Ovary (tissue), 10 donors: ENCODE measurements around the gene MED19. TPM values are rescaled to one million over a fixed set of nuclear protein-coding genes. Genes with fewer than 3 reads are reported as not detected.

Experiments
- DNase-seq, 5 donors: peaks; one replicate each; pipeline ENCODE4 v3.0.0-alpha.2; 2019 to 2020
- H3K27ac ChIP-seq, 2 donors: fragments of 200-600 bp; one replicate each; pipeline versions ENCODE4 v1.5.1 to v1.8.0; 2019 to 2022
- H3K27me3 ChIP-seq: fragments of 200-600 bp; one replicate; pipeline ENCODE4 v1.8.0; 2022
- H3K36me3 ChIP-seq: fragments of 200-600 bp; sonication (generic); one replicate; pipeline ENCODE4 v1.5.1; 2019
- H3K4me1 ChIP-seq: one replicate; pipeline ENCODE4 v1.8.1; 2013; ENCODE audit warnings: mild to moderate bottlenecking, moderate library complexity; ENCODE audit not compliant: insufficient read depth
- H3K4me3 ChIP-seq: fragments of 200-600 bp; sonication (generic); one replicate; pipeline ENCODE4 v1.5.1; 2017
- H3K9me3 ChIP-seq, 2 donors: fragments of 200-600 bp in 1 of 2; sonication (generic) in 1 of 2; one replicate each; pipeline versions ENCODE4 v1.5.1 to v1.8.1; 2013 to 2019; ENCODE audit warnings: mild to moderate bottlenecking in 1 of 2, moderate library complexity in 1 of 2
- CTCF ChIP-seq, 3 donors: fragments of 450-650 bp in 2 of 3; fragments of 200-600 bp in 1 of 3; IDR thresholded peaks; one replicate each; pipeline versions ENCODE4 v1.5.1 to v1.8.0; 2016 to 2022; ENCODE audit warnings: antibody characterized with exemption in 3 of 3, mild to moderate bottlenecking in 1 of 3
- EP300 ChIP-seq: sonication (generic); formaldehyde crosslinking; IDR thresholded peaks from one replicate; pipeline ENCODE4 v1.6.1; 2017; ENCODE audit warnings: antibody characterized with exemption
- POLR2A ChIP-seq: fragments of 450-650 bp; IDR thresholded peaks from one replicate; pipeline ENCODE4 v1.6.1; 2017; ENCODE audit warnings: antibody characterized with exemption, mild to moderate bottlenecking, moderate library complexity
- WGBS, 3 donors: extraction: QIAGEN DNeasy Blood & Tissue Kit in 1 of 3; methylation state at CpG; one replicate each; pipeline versions ENCODE4 v1.1.5 to v1.1.7; 2013 to 2017; 5-methylcytosine and 5-hydroxymethylcytosine counted together
- intact Hi-C, 4 donors: fragments of 100-400 bp; cut with DNase I; formaldehyde crosslinking; loops; one replicate each; pipeline versions ENCODE4 v1.11.0 to v1.15.1; 2022 to 2023
- long read RNA-seq, 3 donors: library from polyadenylated mRNA in 2 of 3; unstranded in 2 of 3; transcript quantifications; one replicate each; pipeline ENCODE4 v2.0.0 and lab custom pipeline, GENCODE V29; 2021 to 2026
- polyA plus RNA-seq, 2 donors: library from polyadenylated mRNA; stranded (reverse); fragments of 200-250 nt in 1 of 2; fragments of 350-450 nt in 1 of 2; fragmentation: Illumina TruSeq in 1 of 2; extraction: RNeasy Lipid Tissue Mini Kit (QIAGEN cat#74804) in 1 of 2; gene quantifications; one replicate each; pipeline ENCODE4 v1.2.3, GENCODE V29; 2013 to 2014
- total RNA-seq, 7 donors: library from RNA; depleted of rRNA in 2 of 7; stranded (reverse); fragments of >200 nt in 2 of 7; fragmentation: NEBNext Ultra II Directional in 3 of 7; extraction: Animal tissue kit (Norgen Biotek cat#: 25700) in 3 of 7; gene quantifications; one replicate each; pipeline versions ENCODE4 v1.1.0 to v1.2.4, GENCODE V29; 2016 to 2023
- donor health status: DM: no; HTN: no; CAD: no; lungs with moderate emphysema.
- donor health status: DM: no; HTN: no; CAD: no.
- donor health status: Bipolar disorder and iron deficiency.
- donor health status: DM: yes; HTN: yes; CAD: no.
- donor health status: DM: no; HTN: no; CAD: no.
- donor health status: DM: yes; HTN: yes; CAD: no.

The MED19 gene, protein sequence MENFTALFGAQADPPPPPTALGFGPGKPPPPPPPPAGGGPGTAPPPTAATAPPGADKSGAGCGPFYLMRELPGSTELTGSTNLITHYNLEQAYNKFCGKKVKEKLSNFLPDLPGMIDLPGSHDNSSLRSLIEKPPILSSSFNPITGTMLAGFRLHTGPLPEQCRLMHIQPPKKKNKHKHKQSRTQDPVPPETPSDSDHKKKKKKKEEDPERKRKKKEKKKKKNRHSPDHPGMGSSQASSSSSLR
- total RNA-seq (10 to 100 TPM in 6 of 7 donors, 1 to 10 TPM in 1; 9.8 to 18.2 (median 13.0) TPM), polyA plus RNA-seq (10 to 100 TPM; 13.8 to 19.8 TPM)
- long read RNA-seq, donor 1, partial matches to known transcripts = 6 of 13 reads
- long read RNA-seq, donor 1, other reads (novel, unspliced or antisense) = 2 of 13 reads
- long read RNA-seq, donor 2, transcript MED19-202 (5 exons, 1,203 nt) = major isoform, 19 of 37 reads
- long read RNA-seq, donor 2, partial matches to known transcripts = 12 of 37 reads
- long read RNA-seq, donor 2, other reads (novel, unspliced or antisense) = 0 of 37 reads
- long read RNA-seq, donor 3, transcript MED19-202 (5 exons, 1,203 nt) = major isoform, 26 of 30 reads
- long read RNA-seq, donor 3, partial matches to known transcripts = 1 of 30 reads
- long read RNA-seq, donor 3, other reads (novel, unspliced or antisense) = 2 of 30 reads

- Histone ChIP-seq H3K27me3 (no peaks in the 10 kb centered on the region), H3K9me3 (no peaks in the 10 kb centered on the region), H3K4me3 (peak within 1 kb of the TSS; percentile 92), H3K36me3 (no peaks in the 10 kb centered on the region), H3K27ac (peak within 1 kb of the TSS in 1 of 2 donors; percentile 64), H3K4me1 (peaks cover 14% of the 10 kb centered on the region)
- intact Hi-C loops = no loop called here
- no peak for TF ChIP-seq CTCF (IDR thresholded peaks at IDR 0.05)
- no peak for TF ChIP-seq POLR2A
- TF ChIP-seq EP300 = no peak
- 3 to 9% (median 6%) methylated on average over 40 to 51 of the region's 51 CpGs for WGBS, 3 donors
- DNase-seq = peak in 4 of 5 donors; percentile 66 to 86 (median 84)
Observed at GRCh38 chr11:57711414-57712255, at the start of gene MED19. MED19 (minus strand) TSS chr11:57712215; CDS start chr11:57712179, 36 bp downstream.

GRCh38 chr11:57758174-57758573 is 46.2 kb upstream of the MED19 start:
- Histone ChIP-seq H3K27ac (no peak overlapping the region), H3K36me3 (no peaks in the 10 kb centered on the region), H3K4me3 (no peak overlapping the region), H3K4me1 (no peaks in the 10 kb centered on the region), H3K27me3 (no peaks in the 10 kb centered on the region), H3K9me3 (no peaks in the 10 kb centered on the region)
- no peak for TF ChIP-seq POLR2A
- no peak for TF ChIP-seq CTCF (IDR thresholded peaks at IDR 0.05)
- TF ChIP-seq EP300 = no peak
- intact Hi-C loops = loop anchor here in 1 of 4 donors (10.0 kb wide), 1 partner anchor 47 kb away; no protein-coding TSS in a partner anchor
- DNase-seq = no peak
- 47 to 76% (median 49%) methylated on average over 3 of the region's 3 CpGs for WGBS, 3 donors

- intact Hi-C loops = loop anchor here in 1 of 4 donors (10.0 kb wide), 1 partner anchor 52 kb away; no protein-coding TSS in a partner anchor
- no peak overlapping the region for H3K27ac ChIP-seq
- H3K4me1 ChIP-seq = no peaks in the 10 kb centered on the region
- no peaks in the 10 kb centered on the region for H3K9me3 ChIP-seq
- H3K4me3 ChIP-seq = no peak overlapping the region
- no peak for DNase-seq
- TF ChIP-seq EP300 (no peak), POLR2A (no peak), CTCF (IDR thresholded peaks at IDR 0.05) (no peak)
- WGBS, 3 donors = 95 to 96% (median 96%) methylated on average over 30 of the region's 30 CpGs
- H3K27me3 ChIP-seq = no peaks in the 10 kb centered on the region
- no peaks in the 10 kb centered on the region for H3K36me3 ChIP-seq
Observed at GRCh38 chr11:57752954-57753353, 40.9 kb upstream of the MED19 start.

- Histone ChIP-seq H3K4me1 (no peaks in the 10 kb centered on the region), H3K27ac (no peak within 1 kb of the TSS), H3K36me3 (no peaks in the 10 kb centered on the region), H3K9me3 (no peaks in the 10 kb centered on the region), H3K4me3 (no peak within 1 kb of the TSS), H3K27me3 (no peaks in the 10 kb centered on the region)
- TF ChIP-seq POLR2A (no peak), EP300 (no peak), CTCF (IDR thresholded peaks at IDR 0.05) (no peak)
- intact Hi-C loops = loop anchor here in 1 of 4 donors (10.0 kb wide), 1 partner anchor 53 kb away; no protein-coding TSS in a partner anchor
- 31 to 46% (median 33%) methylated on average over 10 of the region's 10 CpGs for WGBS, 3 donors
- DNase-seq = no peak
Observed at GRCh38 chr11:57751676-57752253, 39.8 kb upstream of the MED19 start, which contains the start of gene BTBD18. BTBD18 (minus strand) TSS chr11:57751819; CDS start chr11:57751188, 631 bp downstream.
